ENCODE measurements around the gene CPVL. TPM values are rescaled to one million over a fixed set of nuclear protein-coding genes. Genes with fewer than 3 reads are reported as not detected.

CPVL gene
- total and polyA plus RNA-seq, 2 donors (not counting 1 experiment from before 2014, with no cell fraction given) = 2.6 TPM; not detected in 1

- TF ChIP-seq EZH2 (IDR thresholded peaks at IDR 0.05; ENCODE audit: borderline replicate concordance, insufficient read depth, low read depth, low read length, poor library complexity, severe bottlenecking) (no peak), CTCF (IDR thresholded peaks at IDR 0.05) (no peak)
- no CpG with 5 or more reads among the region's 8 CpGs for WGBS (ENCODE audit: insufficient coverage)
- DNase-seq (no peak), ATAC-seq (ENCODE audit: low read depth) (no peak)
- no peak overlapping the region for H3K9ac ChIP-seq (ENCODE audit: low read length)
- no peak overlapping the region for H3K27ac ChIP-seq (ENCODE audit: low read length in 2 of 2)
- POLR2A ChIA-PET = no interaction called here
- no peaks in the 10 kb centered on the region for H3K9me3 Mint-ChIP-seq (ENCODE audit: insufficient read depth)
- H3K4me1 ChIP-seq (ENCODE audit: control insufficient read depth in 2 of 2, insufficient read depth in 2 of 2, low read length in 2 of 2) = no peaks in the 10 kb centered on the region
- CTCF ChIA-PET = no interaction called here
- intact Hi-C loops (cut with micrococcal nuclease) = no loop called here
- H3K27ac Mint-ChIP-seq = no peak overlapping the region
- peaks cover 42% of the 10 kb centered on the region for H3K27me3 Mint-ChIP-seq
- no peaks in the 10 kb centered on the region for H3K79me2 ChIP-seq (ENCODE audit: control insufficient read depth, insufficient read depth, low read length)
- no peak overlapping the region for H3K4me3 Mint-ChIP-seq
- no peak overlapping the region for H3K4me3 ChIP-seq (ENCODE audit: control extremely low read depth in 1 of 5, extremely low read depth in 1 of 5, insufficient read depth in 1 of 5, low read depth in 2 of 5, low read length in 4 of 5)
- no peaks in the 10 kb centered on the region for H3K9me3 ChIP-seq (ENCODE audit: control extremely low read depth in 1 of 3, control insufficient read depth in 2 of 3, insufficient read depth in 1 of 3, low read length in 2 of 3)
- no peaks in the 10 kb centered on the region for H3K4me1 Mint-ChIP-seq
- peaks cover 0 to 5% (median 2%) of the 10 kb centered on the region in 4 experiments for H3K27me3 ChIP-seq (replicated peaks in 1 of 4; ENCODE audit: control extremely low read depth in 1 of 4, control insufficient read depth in 3 of 4, insufficient read depth in 4 of 4, low read length in 3 of 4)
- H2AFZ ChIP-seq (ENCODE audit: insufficient read depth, low read depth, low read length, poor library complexity, severe bottlenecking) = no peak overlapping the region
- no peak overlapping the region for H3K4me2 ChIP-seq (replicated peaks; ENCODE audit: low read depth, low read length, poor library complexity, severe bottlenecking)
- H4K20me1 ChIP-seq (ENCODE audit: control insufficient read depth, insufficient read depth, low read length, poor library complexity, severe bottlenecking) = no peaks in the 10 kb centered on the region
- no peaks in the 10 kb centered on the region for H3K36me3 ChIP-seq (replicated peaks in 1 of 2; ENCODE audit: control extremely low read depth in 1 of 2, control insufficient read depth in 1 of 2, extremely low read depth in 1 of 2, insufficient read depth in 2 of 2, low read length in 1 of 2)
These were observed 165.7 kb downstream of the CPVL start for GRCh38 chr7:28980451-28981160.

GRCh38 chr7:28979776-28980175 lies 166.6 kb downstream of the CPVL start:
- intact Hi-C loops (cut with micrococcal nuclease) = no loop called here
- no peaks in the 10 kb centered on the region for H3K4me1 ChIP-seq (ENCODE audit: control insufficient read depth in 2 of 2, insufficient read depth in 2 of 2, low read length in 2 of 2)
- peaks cover 39% of the 10 kb centered on the region for H3K27me3 Mint-ChIP-seq

More at GRCh38 chr7:28979776-28980175, 166.6 kb downstream of the CPVL start:
- DNase-seq = no peak
- Histone ChIP-seq H3K36me3 (replicated peaks in 1 of 2; ENCODE audit: control extremely low read depth in 1 of 2, control insufficient read depth in 1 of 2, extremely low read depth in 1 of 2, insufficient read depth in 2 of 2, low read length in 1 of 2) (no peaks in the 10 kb centered on the region), H3K27ac (ENCODE audit: low read length in 2 of 2) (no peak overlapping the region), H3K27me3 (replicated peaks in 1 of 4; ENCODE audit: control extremely low read depth in 1 of 4, control insufficient read depth in 3 of 4, insufficient read depth in 4 of 4, low read length in 3 of 4) (peaks cover 0 to 6% (median 2%) of the 10 kb centered on the region in 4 experiments), H2AFZ (ENCODE audit: insufficient read depth, low read depth, low read length, poor library complexity, severe bottlenecking) (no peak overlapping the region), H3K79me2 (ENCODE audit: control insufficient read depth, insufficient read depth, low read length) (no peaks in the 10 kb centered on the region), H4K20me1 (ENCODE audit: control insufficient read depth, insufficient read depth, low read length, poor library complexity, severe bottlenecking) (no peaks in the 10 kb centered on the region), H3K9me3 (ENCODE audit: control extremely low read depth in 1 of 3, control insufficient read depth in 2 of 3, insufficient read depth in 1 of 3, low read length in 2 of 3) (no peaks in the 10 kb centered on the region), H3K9ac (ENCODE audit: low read length) (no peak overlapping the region), H3K4me2 (replicated peaks; ENCODE audit: low read depth, low read length, poor library complexity, severe bottlenecking) (no peak overlapping the region), H3K4me3 (ENCODE audit: control extremely low read depth in 1 of 5, extremely low read depth in 1 of 5, insufficient read depth in 1 of 5, low read depth in 2 of 5, low read length in 4 of 5) (no peak overlapping the region)
- no peak for ATAC-seq (ENCODE audit: low read depth)
- TF ChIP-seq CTCF (IDR thresholded peaks at IDR 0.05) (no peak), EZH2 (IDR thresholded peaks at IDR 0.05; ENCODE audit: borderline replicate concordance, insufficient read depth, low read depth, low read length, poor library complexity, severe bottlenecking) (no peak)
- ChIA-PET POLR2A (no interaction called here), CTCF (no interaction called here)
- no peaks in the 10 kb centered on the region for H3K4me1 Mint-ChIP-seq
- no peak overlapping the region for H3K4me3 Mint-ChIP-seq
- H3K27ac Mint-ChIP-seq = no peak overlapping the region
- no peaks in the 10 kb centered on the region for H3K9me3 Mint-ChIP-seq (ENCODE audit: insufficient read depth)
- 100% methylated on average over 1 of the region's 3 CpGs for WGBS (ENCODE audit: insufficient coverage)

Data from B cell (primary cell).